WTC11 (cell line): ENCODE data around the gene AP2S1. TPM values are rescaled to one million over a fixed set of nuclear protein-coding genes. Genes with fewer than 3 reads are reported as not detected.

Source experiments
- ATAC-seq: fragments of 200-7000 bp; cut with Tn5 transposase; 2 replicates; pipeline ENCODE4 v1.10.0; 2021; ENCODE audit warnings: mild to moderate bottlenecking, moderate library complexity
- CTCF ChIA-PET: fragments of 300-600 bp; sonication (Branson Sonifier 250); formaldehyde crosslinking; loops from one replicate; lab custom pipeline; 2021; ENCODE audit warnings: antibody characterized with exemption; lab: Charles Lee
- POLR2A ChIA-PET: fragments of 350-600 bp; sonication (Branson Sonifier 250); formaldehyde crosslinking; loops from one replicate; lab custom pipeline; 2021; ENCODE audit warnings: antibody characterized with exemption; lab: Charles Lee
- DNase-seq: peaks from one replicate; pipeline ENCODE4 v3.0.0; 2021; ENCODE audit warnings: low spot score
- H3K27ac Mint-ChIP-seq: 2 replicates; pipeline ENCODE4 v1.8.0; 2021; ENCODE audit warnings: mixed read lengths
- H3K27me3 Mint-ChIP-seq: 2 replicates; pipeline ENCODE4 v1.8.0; 2021; ENCODE audit warnings: low read depth, mild to moderate bottlenecking, moderate library complexity, mixed read lengths
- H3K36me3 Mint-ChIP-seq: 2 replicates; pipeline ENCODE4 v1.8.0; 2021; ENCODE audit warnings: mixed read lengths
- H3K4me1 Mint-ChIP-seq: 2 replicates; pipeline ENCODE4 v1.8.0; 2022; ENCODE audit warnings: mixed read lengths
- H3K4me3 Mint-ChIP-seq: 2 replicates; pipeline ENCODE4 v1.8.0; 2021; ENCODE audit warnings: mild to moderate bottlenecking, moderate library complexity, mixed read lengths
- H3K9me3 Mint-ChIP-seq: 2 replicates; pipeline ENCODE4 v1.8.0; 2021; ENCODE audit warnings: mixed read lengths
- ELF4 ChIP-seq: sonication (generic); formaldehyde crosslinking; IDR thresholded peaks from 2 replicates; pipeline ENCODE4 v1.8.1; 2022; ENCODE audit warnings: low read depth, mild to moderate bottlenecking, moderate library complexity, missing genetic modification reagents
- ETV6 ChIP-seq: sonication (generic); formaldehyde crosslinking; IDR thresholded peaks from 2 replicates; pipeline ENCODE4 v1.8.1; 2022; ENCODE audit warnings: mild to moderate bottlenecking, missing genetic modification reagents
- JAZF1 ChIP-seq: fragments of 250-450 bp; sonication (Bioruptor Pico); IDR thresholded peaks from 2 replicates; pipeline ENCODE4 v1.9.0; 2021; ENCODE audit warnings: moderate library complexity, mild to moderate bottlenecking, inconsistent platforms
- NR1H2 ChIP-seq: sonication (generic); formaldehyde crosslinking; IDR thresholded peaks from 2 replicates; pipeline ENCODE4 v1.9.0; 2021; ENCODE audit warnings: mild to moderate bottlenecking, moderate library complexity, missing genetic modification reagents
- RORB ChIP-seq: fragments of 250-450 bp; sonication (Bioruptor Pico); IDR thresholded peaks from 2 replicates; pipeline ENCODE4 v1.9.0; 2021; ENCODE audit warnings: mild to moderate bottlenecking
- SMAD4 ChIP-seq: sonication (generic); formaldehyde crosslinking; IDR thresholded peaks from 2 replicates; pipeline ENCODE4 v1.8.0; 2022; ENCODE audit warnings: mild to moderate bottlenecking, missing genetic modification reagents
- ZNF121 ChIP-seq: sonication (generic); formaldehyde crosslinking; IDR thresholded peaks from 2 replicates; pipeline ENCODE4 v1.8.0; 2023; ENCODE audit warnings: missing genetic modification reagents
- ZNF263 ChIP-seq: sonication (generic); formaldehyde crosslinking; IDR thresholded peaks from 2 replicates; pipeline ENCODE4 v1.8.1; 2022; ENCODE audit warnings: low read depth, mild to moderate bottlenecking, moderate library complexity, missing genetic modification reagents
- ZNF396 ChIP-seq: fragments of 250-450 bp; sonication (Bioruptor Pico); IDR thresholded peaks from 2 replicates; pipeline ENCODE4 v1.8.0; 2021; ENCODE audit warnings: mild to moderate bottlenecking, moderate library complexity, borderline replicate concordance
- ZNF671 ChIP-seq: fragments of 250-450 bp; sonication (Bioruptor Pico); IDR thresholded peaks from 2 replicates; pipeline ENCODE4 v1.8.0; 2021; ENCODE audit warnings: mild to moderate bottlenecking
- total RNA-seq: library from RNA; stranded (reverse); gene quantifications from 3 replicates; pipeline ENCODE4 v1.2.3, GENCODE V29; 2021
- TF ChIP-seq, protein P1 (sequence below): sonication (generic); formaldehyde crosslinking; IDR thresholded peaks from 2 replicates; pipeline ENCODE4 v1.8.0; 2023; ENCODE audit warnings: mild to moderate bottlenecking, missing genetic modification reagents
- TF ChIP-seq, protein P2 (sequence below): fragments of 250-450 bp; sonication (Bioruptor Pico); IDR thresholded peaks from 2 replicates; pipeline ENCODE4 v1.9.0; 2021; ENCODE audit warnings: moderate library complexity, mild to moderate bottlenecking, inconsistent platforms, borderline replicate concordance
- TF ChIP-seq, protein P3 (sequence below): sonication (generic); formaldehyde crosslinking; IDR thresholded peaks from 2 replicates; pipeline ENCODE4 v1.8.1; 2023; ENCODE audit warnings: mild to moderate bottlenecking, missing genetic modification reagents, moderate library complexity
- TF ChIP-seq, protein P4 (sequence below): sonication (generic); formaldehyde crosslinking; IDR thresholded peaks from 2 replicates; pipeline ENCODE4 v1.8.1; 2023; ENCODE audit warnings: mild to moderate bottlenecking, missing genetic modification reagents, borderline replicate concordance
- TF ChIP-seq, protein P5 (sequence below): fragments of 250-450 bp; sonication (Bioruptor Pico); IDR thresholded peaks from 2 replicates; pipeline ENCODE4 v1.9.0; 2021; ENCODE audit warnings: mild to moderate bottlenecking
- TF ChIP-seq, protein P6 (sequence below): sonication (generic); formaldehyde crosslinking; IDR thresholded peaks from 2 replicates; pipeline ENCODE4 v1.8.0; 2023; ENCODE audit warnings: missing genetic modification reagents, mild to moderate bottlenecking, borderline replicate concordance

The AP2S1 gene
- total RNA-seq, 1 experiment from 2014 or later, result 249 TPM

DNA sequence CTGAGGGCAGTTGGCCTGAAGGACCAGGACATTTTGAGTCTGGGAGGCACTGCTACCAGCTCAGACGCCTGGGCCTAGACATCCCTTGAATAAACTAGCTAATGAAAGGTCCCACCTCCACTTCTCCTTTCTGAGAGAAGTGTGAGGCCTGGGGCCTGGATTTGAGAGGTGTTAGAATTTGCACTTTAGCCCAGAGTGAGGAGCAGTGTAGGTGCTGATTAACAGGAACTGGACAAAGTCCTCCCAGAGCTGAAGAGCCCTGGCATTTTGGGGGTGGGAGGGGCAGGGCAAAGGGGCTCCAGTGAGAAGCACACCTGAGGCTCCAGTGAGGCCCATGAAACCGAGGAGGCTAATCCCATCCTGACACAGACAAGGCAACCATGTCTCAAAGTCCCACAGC, 47.1 kb downstream of the AP2S1 start:
- TF ChIP-seq ZNF121 (CRISPR knock-in tag), result no peak
- TF ChIP-seq JAZF1 (CRISPR knock-in tag), result no peak
- no peak for TF ChIP-seq ZNF396
- TF ChIP-seq RORB (CRISPR knock-in tag), result no peak
- TF ChIP-seq NR1H2 (CRISPR knock-in tag), result no peak
- TF ChIP-seq, protein P1, sequence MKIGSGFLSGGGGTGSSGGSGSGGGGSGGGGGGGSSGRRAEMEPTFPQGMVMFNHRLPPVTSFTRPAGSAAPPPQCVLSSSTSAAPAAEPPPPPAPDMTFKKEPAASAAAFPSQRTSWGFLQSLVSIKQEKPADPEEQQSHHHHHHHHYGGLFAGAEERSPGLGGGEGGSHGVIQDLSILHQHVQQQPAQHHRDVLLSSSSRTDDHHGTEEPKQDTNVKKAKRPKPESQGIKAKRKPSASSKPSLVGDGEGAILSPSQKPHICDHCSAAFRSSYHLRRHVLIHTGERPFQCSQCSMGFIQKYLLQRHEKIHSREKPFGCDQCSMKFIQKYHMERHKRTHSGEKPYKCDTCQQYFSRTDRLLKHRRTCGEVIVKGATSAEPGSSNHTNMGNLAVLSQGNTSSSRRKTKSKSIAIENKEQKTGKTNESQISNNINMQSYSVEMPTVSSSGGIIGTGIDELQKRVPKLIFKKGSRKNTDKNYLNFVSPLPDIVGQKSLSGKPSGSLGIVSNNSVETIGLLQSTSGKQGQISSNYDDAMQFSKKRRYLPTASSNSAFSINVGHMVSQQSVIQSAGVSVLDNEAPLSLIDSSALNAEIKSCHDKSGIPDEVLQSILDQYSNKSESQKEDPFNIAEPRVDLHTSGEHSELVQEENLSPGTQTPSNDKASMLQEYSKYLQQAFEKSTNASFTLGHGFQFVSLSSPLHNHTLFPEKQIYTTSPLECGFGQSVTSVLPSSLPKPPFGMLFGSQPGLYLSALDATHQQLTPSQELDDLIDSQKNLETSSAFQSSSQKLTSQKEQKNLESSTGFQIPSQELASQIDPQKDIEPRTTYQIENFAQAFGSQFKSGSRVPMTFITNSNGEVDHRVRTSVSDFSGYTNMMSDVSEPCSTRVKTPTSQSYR (CRISPR knock-in tag), result no peak
- TF ChIP-seq, protein P2, sequence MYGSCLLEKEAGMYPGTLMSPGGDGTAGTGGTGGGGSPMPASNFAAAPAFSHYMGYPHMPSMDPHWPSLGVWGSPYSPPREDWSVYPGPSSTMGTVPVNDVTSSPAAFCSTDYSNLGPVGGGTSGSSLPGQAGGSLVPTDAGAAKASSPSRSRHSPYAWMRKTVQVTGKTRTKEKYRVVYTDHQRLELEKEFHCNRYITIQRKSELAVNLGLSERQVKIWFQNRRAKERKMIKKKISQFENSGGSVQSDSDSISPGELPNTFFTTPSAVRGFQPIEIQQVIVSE (CRISPR knock-in tag), result no peak
- TF ChIP-seq, protein P3, sequence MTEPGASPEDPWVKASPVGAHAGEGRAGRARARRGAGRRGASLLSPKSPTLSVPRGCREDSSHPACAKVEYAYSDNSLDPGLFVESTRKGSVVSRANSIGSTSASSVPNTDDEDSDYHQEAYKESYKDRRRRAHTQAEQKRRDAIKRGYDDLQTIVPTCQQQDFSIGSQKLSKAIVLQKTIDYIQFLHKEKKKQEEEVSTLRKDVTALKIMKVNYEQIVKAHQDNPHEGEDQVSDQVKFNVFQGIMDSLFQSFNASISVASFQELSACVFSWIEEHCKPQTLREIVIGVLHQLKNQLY (CRISPR knock-in tag), result no peak
- no peak for TF ChIP-seq ETV6 (CRISPR knock-in tag)
- no peak for TF ChIP-seq ZNF671 (CRISPR knock-in tag)
- TF ChIP-seq, protein P4, sequence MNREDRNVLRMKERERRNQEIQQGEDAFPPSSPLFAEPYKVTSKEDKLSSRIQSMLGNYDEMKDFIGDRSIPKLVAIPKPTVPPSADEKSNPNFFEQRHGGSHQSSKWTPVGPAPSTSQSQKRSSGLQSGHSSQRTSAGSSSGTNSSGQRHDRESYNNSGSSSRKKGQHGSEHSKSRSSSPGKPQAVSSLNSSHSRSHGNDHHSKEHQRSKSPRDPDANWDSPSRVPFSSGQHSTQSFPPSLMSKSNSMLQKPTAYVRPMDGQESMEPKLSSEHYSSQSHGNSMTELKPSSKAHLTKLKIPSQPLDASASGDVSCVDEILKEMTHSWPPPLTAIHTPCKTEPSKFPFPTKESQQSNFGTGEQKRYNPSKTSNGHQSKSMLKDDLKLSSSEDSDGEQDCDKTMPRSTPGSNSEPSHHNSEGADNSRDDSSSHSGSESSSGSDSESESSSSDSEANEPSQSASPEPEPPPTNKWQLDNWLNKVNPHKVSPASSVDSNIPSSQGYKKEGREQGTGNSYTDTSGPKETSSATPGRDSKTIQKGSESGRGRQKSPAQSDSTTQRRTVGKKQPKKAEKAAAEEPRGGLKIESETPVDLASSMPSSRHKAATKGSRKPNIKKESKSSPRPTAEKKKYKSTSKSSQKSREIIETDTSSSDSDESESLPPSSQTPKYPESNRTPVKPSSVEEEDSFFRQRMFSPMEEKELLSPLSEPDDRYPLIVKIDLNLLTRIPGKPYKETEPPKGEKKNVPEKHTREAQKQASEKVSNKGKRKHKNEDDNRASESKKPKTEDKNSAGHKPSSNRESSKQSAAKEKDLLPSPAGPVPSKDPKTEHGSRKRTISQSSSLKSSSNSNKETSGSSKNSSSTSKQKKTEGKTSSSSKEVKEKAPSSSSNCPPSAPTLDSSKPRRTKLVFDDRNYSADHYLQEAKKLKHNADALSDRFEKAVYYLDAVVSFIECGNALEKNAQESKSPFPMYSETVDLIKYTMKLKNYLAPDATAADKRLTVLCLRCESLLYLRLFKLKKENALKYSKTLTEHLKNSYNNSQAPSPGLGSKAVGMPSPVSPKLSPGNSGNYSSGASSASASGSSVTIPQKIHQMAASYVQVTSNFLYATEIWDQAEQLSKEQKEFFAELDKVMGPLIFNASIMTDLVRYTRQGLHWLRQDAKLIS (CRISPR knock-in tag), result no peak
- TF ChIP-seq, protein P5, sequence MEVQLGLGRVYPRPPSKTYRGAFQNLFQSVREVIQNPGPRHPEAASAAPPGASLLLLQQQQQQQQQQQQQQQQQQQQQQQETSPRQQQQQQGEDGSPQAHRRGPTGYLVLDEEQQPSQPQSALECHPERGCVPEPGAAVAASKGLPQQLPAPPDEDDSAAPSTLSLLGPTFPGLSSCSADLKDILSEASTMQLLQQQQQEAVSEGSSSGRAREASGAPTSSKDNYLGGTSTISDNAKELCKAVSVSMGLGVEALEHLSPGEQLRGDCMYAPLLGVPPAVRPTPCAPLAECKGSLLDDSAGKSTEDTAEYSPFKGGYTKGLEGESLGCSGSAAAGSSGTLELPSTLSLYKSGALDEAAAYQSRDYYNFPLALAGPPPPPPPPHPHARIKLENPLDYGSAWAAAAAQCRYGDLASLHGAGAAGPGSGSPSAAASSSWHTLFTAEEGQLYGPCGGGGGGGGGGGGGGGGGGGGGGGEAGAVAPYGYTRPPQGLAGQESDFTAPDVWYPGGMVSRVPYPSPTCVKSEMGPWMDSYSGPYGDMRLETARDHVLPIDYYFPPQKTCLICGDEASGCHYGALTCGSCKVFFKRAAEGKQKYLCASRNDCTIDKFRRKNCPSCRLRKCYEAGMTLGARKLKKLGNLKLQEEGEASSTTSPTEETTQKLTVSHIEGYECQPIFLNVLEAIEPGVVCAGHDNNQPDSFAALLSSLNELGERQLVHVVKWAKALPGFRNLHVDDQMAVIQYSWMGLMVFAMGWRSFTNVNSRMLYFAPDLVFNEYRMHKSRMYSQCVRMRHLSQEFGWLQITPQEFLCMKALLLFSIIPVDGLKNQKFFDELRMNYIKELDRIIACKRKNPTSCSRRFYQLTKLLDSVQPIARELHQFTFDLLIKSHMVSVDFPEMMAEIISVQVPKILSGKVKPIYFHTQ (CRISPR knock-in tag), result no peak
- TF ChIP-seq ELF4, result no peak
- no peak for TF ChIP-seq ZNF263
- TF ChIP-seq, protein P6, sequence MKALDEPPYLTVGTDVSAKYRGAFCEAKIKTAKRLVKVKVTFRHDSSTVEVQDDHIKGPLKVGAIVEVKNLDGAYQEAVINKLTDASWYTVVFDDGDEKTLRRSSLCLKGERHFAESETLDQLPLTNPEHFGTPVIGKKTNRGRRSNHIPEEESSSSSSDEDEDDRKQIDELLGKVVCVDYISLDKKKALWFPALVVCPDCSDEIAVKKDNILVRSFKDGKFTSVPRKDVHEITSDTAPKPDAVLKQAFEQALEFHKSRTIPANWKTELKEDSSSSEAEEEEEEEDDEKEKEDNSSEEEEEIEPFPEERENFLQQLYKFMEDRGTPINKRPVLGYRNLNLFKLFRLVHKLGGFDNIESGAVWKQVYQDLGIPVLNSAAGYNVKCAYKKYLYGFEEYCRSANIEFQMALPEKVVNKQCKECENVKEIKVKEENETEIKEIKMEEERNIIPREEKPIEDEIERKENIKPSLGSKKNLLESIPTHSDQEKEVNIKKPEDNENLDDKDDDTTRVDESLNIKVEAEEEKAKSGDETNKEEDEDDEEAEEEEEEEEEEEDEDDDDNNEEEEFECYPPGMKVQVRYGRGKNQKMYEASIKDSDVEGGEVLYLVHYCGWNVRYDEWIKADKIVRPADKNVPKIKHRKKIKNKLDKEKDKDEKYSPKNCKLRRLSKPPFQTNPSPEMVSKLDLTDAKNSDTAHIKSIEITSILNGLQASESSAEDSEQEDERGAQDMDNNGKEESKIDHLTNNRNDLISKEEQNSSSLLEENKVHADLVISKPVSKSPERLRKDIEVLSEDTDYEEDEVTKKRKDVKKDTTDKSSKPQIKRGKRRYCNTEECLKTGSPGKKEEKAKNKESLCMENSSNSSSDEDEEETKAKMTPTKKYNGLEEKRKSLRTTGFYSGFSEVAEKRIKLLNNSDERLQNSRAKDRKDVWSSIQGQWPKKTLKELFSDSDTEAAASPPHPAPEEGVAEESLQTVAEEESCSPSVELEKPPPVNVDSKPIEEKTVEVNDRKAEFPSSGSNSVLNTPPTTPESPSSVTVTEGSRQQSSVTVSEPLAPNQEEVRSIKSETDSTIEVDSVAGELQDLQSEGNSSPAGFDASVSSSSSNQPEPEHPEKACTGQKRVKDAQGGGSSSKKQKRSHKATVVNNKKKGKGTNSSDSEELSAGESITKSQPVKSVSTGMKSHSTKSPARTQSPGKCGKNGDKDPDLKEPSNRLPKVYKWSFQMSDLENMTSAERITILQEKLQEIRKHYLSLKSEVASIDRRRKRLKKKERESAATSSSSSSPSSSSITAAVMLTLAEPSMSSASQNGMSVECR (CRISPR knock-in tag), result no peak
- TF ChIP-seq SMAD4, result no peak
- Mint-ChIP-seq H3K9me3 (no peaks in the 10 kb centered on the region), H3K27ac (no peak overlapping the region), H3K27me3 (no peaks in the 10 kb centered on the region), H3K4me1 (no peaks in the 10 kb centered on the region), H3K36me3 (no peaks in the 10 kb centered on the region), H3K4me3 (no peak overlapping the region)
- CTCF ChIA-PET, result interaction anchor here (1.6 kb wide), 1 partner anchor 49 kb away, joined by 3 read pairs; no protein-coding TSS in a partner anchor
- POLR2A ChIA-PET, result interaction anchor here (0.6 kb wide), 1 partner anchor 9 kb away, joined by 3 read pairs; no protein-coding TSS in a partner anchor
- ATAC-seq, result no peak
- DNase-seq, result no peak
